Trophoblast cell (in vitro differentiated cells and primary cell): ENCODE data around the gene FAM13A.

Experiments
- DNase-seq, 2 donors: peaks; one replicate each; pipeline ENCODE4 v3.0.0-alpha.2; 2016
- H2AFZ ChIP-seq: 2 replicates; pipeline ENCODE4 v1.6.1; 2013; ENCODE audit warnings: low read length, moderate library complexity, mild to moderate bottlenecking; ENCODE audit not compliant: insufficient read depth, poor library complexity
- H2AK5ac ChIP-seq: 2 replicates; pipeline ENCODE4 v1.6.1; 2013; ENCODE audit warnings: mild to moderate bottlenecking, low read length
- H2BK120ac ChIP-seq: 2 replicates; pipeline ENCODE4 v1.6.1; 2013; ENCODE audit warnings: low read length, mild to moderate bottlenecking, moderate library complexity; ENCODE audit not compliant: insufficient read depth, poor library complexity
- H2BK12ac ChIP-seq: 2 replicates; pipeline ENCODE4 v1.6.1; 2013; ENCODE audit warnings: mild to moderate bottlenecking, low read length, moderate library complexity
- H2BK5ac ChIP-seq: 2 replicates; pipeline ENCODE4 v1.6.1; 2013; ENCODE audit warnings: low read length, low read depth, moderate library complexity, mild to moderate bottlenecking; ENCODE audit not compliant: poor library complexity
- H3K14ac ChIP-seq: 2 replicates; pipeline ENCODE4 v1.6.1; 2013; ENCODE audit warnings: mild to moderate bottlenecking, low read length
- H3K18ac ChIP-seq: 2 replicates; pipeline ENCODE4 v1.6.1; 2013; ENCODE audit warnings: mild to moderate bottlenecking, low read length
- H3K23ac ChIP-seq: 2 replicates; pipeline ENCODE4 v1.6.1; 2013; ENCODE audit warnings: low read length
- H3K27ac ChIP-seq: 2 replicates; pipeline ENCODE4 v1.5.1; 2013; ENCODE audit warnings: low read depth, mild to moderate bottlenecking, inconsistent platforms, low read length, moderate library complexity
- H3K27me3 ChIP-seq: 2 replicates; pipeline ENCODE4 v1.6.1; 2013; ENCODE audit warnings: inconsistent platforms, mild to moderate bottlenecking, low read length, moderate library complexity; ENCODE audit not compliant: insufficient read depth
- H3K36me3 ChIP-seq, 2 experiments: 1 replicate in 1 of 2; 2 replicates in 1 of 2; pipeline ENCODE4 v1.6.1; 2013; ENCODE audit warnings: low read length in 2 of 2, mild to moderate bottlenecking in 2 of 2, moderate library complexity in 1 of 2; ENCODE audit not compliant: insufficient read depth in 2 of 2, control insufficient read depth in 1 of 2
- H3K4ac ChIP-seq: 2 replicates; pipeline ENCODE4 v1.6.1; 2013; ENCODE audit warnings: low read depth, mild to moderate bottlenecking, low read length, moderate library complexity
- H3K4me1 ChIP-seq, 2 experiments: 1 replicate in 1 of 2; 2 replicates in 1 of 2; pipeline ENCODE4 v1.6.1; 2013; ENCODE audit warnings: low read length in 2 of 2, mild to moderate bottlenecking in 2 of 2, moderate library complexity in 1 of 2; ENCODE audit not compliant: insufficient read depth in 2 of 2, control insufficient read depth in 1 of 2
- H3K4me2 ChIP-seq: 2 replicates; pipeline ENCODE4 v1.6.1; 2013; ENCODE audit warnings: inconsistent platforms, mild to moderate bottlenecking, low read length, moderate library complexity
- H3K4me3 ChIP-seq: 2 replicates; pipeline ENCODE4 v1.5.1; 2013; ENCODE audit warnings: mild to moderate bottlenecking, low read depth, low read length, inconsistent platforms
- H3K79me1 ChIP-seq: one replicate; pipeline ENCODE4 v1.6.1; 2013; ENCODE audit warnings: low read length
- H3K79me2 ChIP-seq: 2 replicates; pipeline ENCODE4 v1.6.1; 2013; ENCODE audit warnings: low read length, mild to moderate bottlenecking; ENCODE audit not compliant: control insufficient read depth, insufficient read depth, poor library complexity
- H3K9ac ChIP-seq: 2 replicates; pipeline ENCODE4 v1.6.1; 2013; ENCODE audit warnings: mild to moderate bottlenecking, low read length
- H3K9me3 ChIP-seq: 2 replicates; pipeline ENCODE4 v1.6.1; 2013; ENCODE audit warnings: low read depth, mild to moderate bottlenecking, control low read depth, inconsistent platforms, low read length; ENCODE audit not compliant: insufficient read depth
- H4K12ac ChIP-seq: 2 replicates; pipeline ENCODE4 v1.6.1; 2013; ENCODE audit warnings: low read depth, mild to moderate bottlenecking, low read length, moderate library complexity
- H4K8ac ChIP-seq: 2 replicates; pipeline ENCODE4 v1.6.1; 2013; ENCODE audit warnings: low read depth, mild to moderate bottlenecking, low read length, moderate library complexity
- H4K91ac ChIP-seq: one replicate; pipeline ENCODE4 v1.6.1; 2013; ENCODE audit warnings: low read depth, mild to moderate bottlenecking, low read length, moderate library complexity
- WGBS: extraction: QIAGEN DNeasy Blood & Tissue Kit; methylation state at CpG from one replicate; pipeline ENCODE4 v1.1.7; 2013; ENCODE audit warnings: missing lambda C conversion rate; ENCODE audit not compliant: insufficient read length, insufficient coverage; ENCODE audit errors: extremely low coverage; 5-methylcytosine and 5-hydroxymethylcytosine counted together

The FAM13A gene

DNA sequence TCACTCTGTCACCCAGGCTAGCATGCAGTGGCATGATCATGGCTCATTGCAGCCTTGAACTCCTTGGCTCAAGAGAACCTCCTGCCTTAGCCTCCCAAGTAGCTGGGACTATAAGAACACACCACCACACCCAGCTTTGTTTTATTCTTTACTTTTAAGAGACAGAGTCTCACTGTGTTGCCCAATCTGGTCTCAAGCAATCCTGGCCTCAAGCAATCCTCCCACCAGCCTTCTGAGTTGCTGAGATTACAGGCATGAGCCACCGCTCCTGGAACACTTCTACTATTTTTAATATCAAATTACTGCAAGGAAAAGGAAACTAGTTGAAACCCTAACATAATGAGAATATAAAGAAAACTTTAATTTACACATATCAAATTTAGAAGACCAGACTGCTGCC is 85.4 kb downstream of the FAM13A start:
- Histone ChIP-seq H2BK120ac (no peak overlapping the region), H2AK5ac (no peak overlapping the region), H3K14ac (no peak overlapping the region), H3K27me3 (no peaks in the 10 kb centered on the region), H3K36me3 (no peaks in the 10 kb centered on the region), H3K4ac (no peak overlapping the region), H4K12ac (no peak overlapping the region), H2BK5ac (no peak overlapping the region), H3K79me2 (no peaks in the 10 kb centered on the region), H3K4me1 (no peaks in the 10 kb centered on the region), H3K9me3 (no peaks in the 10 kb centered on the region), H4K91ac (no peak overlapping the region), H2AFZ (no peak overlapping the region), H3K9ac (no peak overlapping the region), H2BK12ac (no peak overlapping the region), H3K18ac (no peak overlapping the region), H3K4me3 (no peak overlapping the region), H4K8ac (no peak overlapping the region), H3K79me1 (peaks cover 1% of the 10 kb centered on the region), H3K27ac (no peak overlapping the region), H3K4me2 (no peak overlapping the region), H3K23ac (no peak overlapping the region)
- peak; percentile 53 to 69 for DNase-seq
- no CpG with 5 or more reads among the region's 1 CpG for WGBS

DNA sequence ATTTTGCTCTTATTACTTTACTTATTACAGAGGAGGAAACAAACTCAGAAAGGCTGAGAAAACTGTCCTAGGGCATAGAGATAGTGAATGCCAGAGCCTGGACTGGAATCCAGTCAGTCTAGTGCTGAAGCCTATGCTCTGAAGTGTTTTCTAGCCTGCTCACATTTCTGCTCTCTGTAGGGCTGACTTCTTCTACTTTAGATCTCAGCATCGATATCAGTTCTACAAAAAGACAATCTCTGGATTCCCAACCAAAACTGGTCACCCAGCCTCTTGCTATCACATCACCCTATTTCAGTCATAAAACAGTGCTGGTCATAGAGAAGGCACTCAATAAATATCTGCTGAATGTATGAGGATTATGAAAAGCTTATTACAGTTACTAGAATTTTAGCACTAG is 87.2 kb downstream of the FAM13A start:
- Histone ChIP-seq H3K4me1 (no peaks in the 10 kb centered on the region), H2AK5ac (no peak overlapping the region), H2BK5ac (no peak overlapping the region), H3K27ac (no peak overlapping the region), H4K12ac (no peak overlapping the region), H3K36me3 (no peaks in the 10 kb centered on the region), H3K4me2 (no peak overlapping the region), H3K79me2 (no peaks in the 10 kb centered on the region), H2BK12ac (no peak overlapping the region), H2AFZ (no peak overlapping the region), H3K18ac (no peak overlapping the region), H3K23ac (no peak overlapping the region), H3K79me1 (peaks cover 1% of the 10 kb centered on the region), H4K91ac (no peak overlapping the region), H3K14ac (no peak overlapping the region), H3K4me3 (no peak overlapping the region), H3K27me3 (no peaks in the 10 kb centered on the region), H3K4ac (no peak overlapping the region), H3K9ac (no peak overlapping the region), H3K9me3 (no peaks in the 10 kb centered on the region), H2BK120ac (no peak overlapping the region), H4K8ac (no peak overlapping the region)
- peak; percentile 85 to 95 for DNase-seq
- WGBS, result no CpG with 5 or more reads among the region's 1 CpG

DNA sequence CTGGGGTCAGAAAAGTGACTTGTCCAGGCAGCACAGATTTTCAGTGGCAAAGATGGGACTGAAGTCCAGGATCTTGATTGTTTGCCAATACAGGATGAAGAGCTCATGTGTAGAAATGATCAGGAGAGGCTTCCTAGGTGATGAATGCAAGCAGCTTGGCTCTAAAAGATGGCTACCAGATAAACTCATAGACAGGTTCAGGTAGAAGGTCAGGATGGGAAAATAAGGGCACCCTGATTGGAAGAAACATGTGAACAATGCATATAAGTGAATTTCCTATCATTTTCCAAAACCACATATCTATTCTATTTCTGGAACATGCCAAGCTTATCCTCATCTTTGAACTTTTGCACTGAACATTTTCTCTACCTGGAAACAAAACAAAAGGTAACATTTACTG is 87.7 kb downstream of the FAM13A start:
- H3K79me2 ChIP-seq, result no peaks in the 10 kb centered on the region
- peak; percentile 79 to 94 for DNase-seq
- peaks cover 1% of the 10 kb centered on the region for H3K79me1 ChIP-seq
- no peaks in the 10 kb centered on the region for H3K36me3 ChIP-seq
- no peak overlapping the region for H2BK12ac ChIP-seq
- H2BK5ac ChIP-seq, result no peak overlapping the region
- no peak overlapping the region for H2AK5ac ChIP-seq
- no peaks in the 10 kb centered on the region for H3K9me3 ChIP-seq
- no peak overlapping the region for H4K91ac ChIP-seq
- H3K4me1 ChIP-seq, result no peaks in the 10 kb centered on the region
- H4K8ac ChIP-seq, result no peak overlapping the region
- H2BK120ac ChIP-seq, result no peak overlapping the region
- H2AFZ ChIP-seq, result no peak overlapping the region
- no peak overlapping the region for H3K27ac ChIP-seq
- no peak overlapping the region for H4K12ac ChIP-seq
- H3K23ac ChIP-seq, result no peak overlapping the region
- no peaks in the 10 kb centered on the region for H3K27me3 ChIP-seq
- H3K18ac ChIP-seq, result no peak overlapping the region
- no peak overlapping the region for H3K4me2 ChIP-seq
- no peak overlapping the region for H3K14ac ChIP-seq
- H3K9ac ChIP-seq, result no peak overlapping the region
- no peak overlapping the region for H3K4me3 ChIP-seq
- H3K4ac ChIP-seq, result no peak overlapping the region

DNA sequence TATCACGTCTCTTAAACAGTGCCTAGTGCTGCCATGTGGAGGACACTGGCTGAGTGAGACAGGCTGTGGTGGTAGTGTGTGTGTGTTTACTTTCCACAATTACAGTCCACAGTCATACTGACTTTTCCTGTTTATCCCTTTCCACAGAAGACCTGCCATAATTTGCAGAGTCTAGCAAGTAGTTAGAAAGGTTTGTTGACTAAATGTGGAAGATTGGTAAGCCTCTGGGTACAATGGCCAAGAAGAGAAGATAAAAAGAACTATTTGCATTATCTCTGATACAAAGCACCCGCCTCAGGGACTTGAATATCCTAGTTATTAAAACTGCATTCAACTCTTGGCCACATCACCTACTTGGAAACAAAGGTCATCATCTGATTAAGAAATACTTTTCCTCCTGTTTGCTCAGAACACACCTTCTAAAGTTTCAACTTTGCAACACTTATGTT is 89.1 kb downstream of the FAM13A start:
- H3K27ac ChIP-seq, result no peak overlapping the region
- WGBS, result no CpG with 5 or more reads among the region's 2 CpGs

More for the DNA sequence above, 89.1 kb downstream of the FAM13A start:
- Histone ChIP-seq H3K4me1 (no peaks in the 10 kb centered on the region), H3K9ac (no peak overlapping the region), H3K9me3 (no peaks in the 10 kb centered on the region), H2AFZ (no peak overlapping the region), H3K79me1 (no peaks in the 10 kb centered on the region), H3K79me2 (no peaks in the 10 kb centered on the region), H3K4ac (no peak overlapping the region), H3K18ac (no peak overlapping the region), H2BK12ac (no peak overlapping the region), H2BK120ac (no peak overlapping the region), H4K8ac (no peak overlapping the region), H3K14ac (no peak overlapping the region), H3K4me3 (no peak overlapping the region), H3K36me3 (no peaks in the 10 kb centered on the region), H2BK5ac (no peak overlapping the region), H4K12ac (no peak overlapping the region), H3K4me2 (no peak overlapping the region), H3K27me3 (no peaks in the 10 kb centered on the region), H4K91ac (no peak overlapping the region), H3K23ac (no peak overlapping the region), H2AK5ac (no peak overlapping the region)
- peak; percentile 58 to 92 for DNase-seq
